Esophagus muscularis mucosa (tissue), 4 donors: Measurements from ENCODE around the gene UCHL3. TPM values are rescaled to one million over a fixed set of nuclear protein-coding genes. Genes with fewer than 3 reads are reported as not detected.
A peak's percentile ranks its signal among the peaks of the same experiment; 100 is the strongest.
"Not testable (repeated sequence)": the region's sequence is repeated elsewhere in the genome, so short reads cannot be mapped to it uniquely, and the experiment has no call there.

ENCODE experiments used
- DNase-seq: peaks from one replicate; pipeline ENCODE4 v3.0.0-alpha.2; 2017; ENCODE audit errors: extremely low spot score
- H3K27ac ChIP-seq, 4 donors: fragments of 200-600 bp; sonication (generic); replicated peaks in 1 of 4; 1 replicate in 3 of 4; 2 replicates in 1 of 4; pipeline ENCODE4 v1.5.1; 2016 to 2019; ENCODE audit warnings: mild to moderate bottlenecking in 1 of 4
- H3K27me3 ChIP-seq, 4 donors: fragments of 200-600 bp; sonication (generic); one replicate each; pipeline versions ENCODE4 v1.5.1 to v1.6.0; 2016 to 2019
- H3K36me3 ChIP-seq, 4 donors: fragments of 200-600 bp; sonication (generic); one replicate each; pipeline ENCODE4 v1.5.1; 2016 to 2019
- H3K4me1 ChIP-seq, 4 donors: fragments of 200-600 bp; sonication (generic); one replicate each; pipeline ENCODE4 v1.5.1; 2016 to 2019
- H3K4me3 ChIP-seq, 4 donors: fragments of 200-600 bp; sonication (generic); 1 replicate in 2 of 4; 2 replicates in 2 of 4; pipeline ENCODE4 v1.5.1; 2016 to 2019; ENCODE audit warnings: mild to moderate bottlenecking in 4 of 4, moderate library complexity in 1 of 4
- H3K9me3 ChIP-seq, 4 donors: fragments of 200-600 bp; sonication (generic); 1 replicate in 3 of 4; 2 replicates in 1 of 4; pipeline ENCODE4 v1.5.1; 2016 to 2019
- EP300 ChIP-seq: sonication (generic); formaldehyde crosslinking; IDR thresholded peaks from one replicate; pipeline ENCODE4 v1.6.1; 2017; ENCODE audit warnings: antibody characterized with exemption
- POLR2A ChIP-seq: fragments of 450-650 bp; IDR thresholded peaks from one replicate; pipeline ENCODE4 v1.6.1; 2017; ENCODE audit warnings: antibody characterized with exemption, moderate library complexity, mild to moderate bottlenecking, low read depth
- POLR2AphosphoS5 ChIP-seq, 2 donors: sonication (generic); formaldehyde crosslinking; IDR thresholded peaks; one replicate each; pipeline ENCODE4 v1.6.1; 2017; ENCODE audit warnings: antibody characterized with exemption in 2 of 2
- WGBS: methylation state at CpG from one replicate; pipeline ENCODE4 v1.1.5; 2018; 5-methylcytosine and 5-hydroxymethylcytosine counted together
- intact Hi-C: fragments of 100-400 bp; cut with DNase I; formaldehyde crosslinking; loops from one replicate; pipeline ENCODE4 v1.15.1; 2023
- total RNA-seq, 4 donors: library from RNA; depleted of rRNA; stranded (reverse); fragments of >200 nt; gene quantifications; one replicate each; pipeline versions ENCODE4 v1.1.0 to v1.2.1, GENCODE V29; 2016
- TF ChIP-seq, protein P1 (sequence below), 3 experiments: fragments of 200-600 bp in 2 of 3; fragments of 450-650 bp in 1 of 3; sonication (generic) in 2 of 3; IDR thresholded peaks; one replicate each; pipeline ENCODE4 v1.5.1; 2017 to 2019; ENCODE audit warnings: antibody characterized with exemption in 3 of 3, mild to moderate bottlenecking in 2 of 3, moderate library complexity in 1 of 3

Gene UCHL3
- total RNA-seq, 4 donors from 2014 or later = 11.2 to 32.3 (median 23.5) TPM

DNA sequence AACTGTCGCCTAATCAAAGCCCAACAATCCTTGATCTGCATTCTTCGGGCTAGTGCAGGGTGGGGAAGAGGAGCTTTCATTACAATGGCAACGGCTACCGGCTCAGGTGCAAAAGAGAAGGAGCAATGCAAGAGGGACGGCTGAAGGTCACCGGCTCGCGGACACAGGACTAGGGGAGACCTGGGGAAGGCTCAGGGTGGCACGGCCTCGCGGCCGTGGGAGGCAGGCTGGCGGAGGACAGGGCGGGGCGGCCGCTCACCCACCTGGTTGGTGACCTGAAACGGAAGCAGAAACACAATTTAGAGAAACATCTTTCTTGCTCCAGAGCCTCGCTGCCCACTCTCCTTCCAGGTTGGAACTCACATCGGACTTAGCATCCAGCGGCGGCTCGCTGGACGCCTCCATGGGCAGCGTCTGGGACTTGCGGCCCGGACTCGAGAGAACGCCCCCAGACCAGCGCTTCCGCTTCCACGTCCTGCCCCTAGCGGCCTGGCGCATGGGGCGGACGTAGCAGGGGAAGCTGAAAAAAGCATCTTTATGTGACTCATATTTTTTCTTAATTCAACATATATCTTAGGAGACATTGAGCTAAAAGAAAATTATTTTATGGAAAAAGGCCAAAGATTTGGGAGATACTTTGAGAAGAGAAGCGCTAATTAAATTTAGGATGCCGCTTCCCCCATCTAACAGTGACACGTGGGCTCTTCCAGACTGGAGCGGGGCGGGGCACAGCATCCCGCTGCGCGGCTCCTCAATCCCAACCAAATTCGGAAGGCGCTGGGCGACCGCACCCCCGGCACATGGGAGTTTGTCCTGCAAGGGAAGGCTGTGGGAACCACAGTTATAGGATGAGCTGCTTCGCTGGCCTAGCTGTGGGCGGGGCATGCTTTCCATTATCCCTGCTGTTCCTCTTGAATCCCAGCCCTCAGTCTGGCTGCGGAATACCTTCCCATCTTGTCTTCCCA, 11.9 kb upstream of the UCHL3 start, which contains the start of gene COMMD6:
COMMD6 (minus strand) TSS at position 441 of the 965 bp plus-strand sequence; CDS start at position 405, 36 bp downstream.
- H3K4me1 ChIP-seq = peaks cover 9 to 39% (median 25%) of the 10 kb centered on the region in 4 donors
- peak within 1 kb of the TSS; percentile 74 to 90 (median 84) for H3K4me3 ChIP-seq
- WGBS = under 1% methylated on average over 51 of the region's 51 CpGs
- intact Hi-C loops = loop anchor here (5.0 kb wide), 1 partner anchor 55 kb away; the partner anchor contains the start of gene TBC1D4
- peak within 1 kb of the TSS; percentile 76 to 87 (median 80) for H3K27ac ChIP-seq
- no peaks in the 10 kb centered on the region for H3K9me3 ChIP-seq
- peak; percentile 93 for DNase-seq
- TF ChIP-seq POLR2AphosphoS5 (IDR thresholded peaks at IDR 0.05) = peak; percentile 73 to 89
- TF ChIP-seq, protein P1, sequence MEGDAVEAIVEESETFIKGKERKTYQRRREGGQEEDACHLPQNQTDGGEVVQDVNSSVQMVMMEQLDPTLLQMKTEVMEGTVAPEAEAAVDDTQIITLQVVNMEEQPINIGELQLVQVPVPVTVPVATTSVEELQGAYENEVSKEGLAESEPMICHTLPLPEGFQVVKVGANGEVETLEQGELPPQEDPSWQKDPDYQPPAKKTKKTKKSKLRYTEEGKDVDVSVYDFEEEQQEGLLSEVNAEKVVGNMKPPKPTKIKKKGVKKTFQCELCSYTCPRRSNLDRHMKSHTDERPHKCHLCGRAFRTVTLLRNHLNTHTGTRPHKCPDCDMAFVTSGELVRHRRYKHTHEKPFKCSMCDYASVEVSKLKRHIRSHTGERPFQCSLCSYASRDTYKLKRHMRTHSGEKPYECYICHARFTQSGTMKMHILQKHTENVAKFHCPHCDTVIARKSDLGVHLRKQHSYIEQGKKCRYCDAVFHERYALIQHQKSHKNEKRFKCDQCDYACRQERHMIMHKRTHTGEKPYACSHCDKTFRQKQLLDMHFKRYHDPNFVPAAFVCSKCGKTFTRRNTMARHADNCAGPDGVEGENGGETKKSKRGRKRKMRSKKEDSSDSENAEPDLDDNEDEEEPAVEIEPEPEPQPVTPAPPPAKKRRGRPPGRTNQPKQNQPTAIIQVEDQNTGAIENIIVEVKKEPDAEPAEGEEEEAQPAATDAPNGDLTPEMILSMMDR (IDR thresholded peaks at IDR 0.05) = peak; percentile 37 to 87 (median 38)
- TF ChIP-seq POLR2A = no peak
- no peak for TF ChIP-seq EP300
- no peaks in the 10 kb centered on the region for H3K27me3 ChIP-seq
- H3K36me3 ChIP-seq = peaks cover 0 to 18% (median 9%) of the 10 kb centered on the region in 4 donors

DNA sequence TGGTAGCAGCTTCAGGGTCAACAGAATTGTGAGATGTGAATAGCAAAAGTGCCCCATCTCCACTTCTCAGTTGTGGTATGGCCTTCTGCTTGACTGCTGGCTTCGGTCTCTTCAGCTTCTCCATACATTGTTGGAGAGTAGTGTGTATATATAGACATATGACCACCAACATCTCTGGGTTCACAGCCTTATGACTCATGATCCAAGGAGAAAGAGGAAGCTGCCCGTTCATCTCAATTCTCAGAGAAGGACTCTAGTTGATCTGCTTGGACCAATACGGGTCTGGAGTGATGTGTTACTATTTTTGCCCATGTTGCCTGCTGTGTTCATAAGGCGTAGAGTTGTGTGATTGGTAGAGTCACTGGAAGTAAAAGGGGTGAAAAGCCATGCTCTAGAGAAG, 8.3 kb upstream of the UCHL3 start:
- 82% methylated on average over 4 of the region's 4 CpGs for WGBS
- DNase-seq = no peak
- TF ChIP-seq POLR2A = no peak
- TF ChIP-seq POLR2AphosphoS5 (IDR thresholded peaks at IDR 0.05) = no peak
- no peak for TF ChIP-seq EP300
- TF ChIP-seq, protein P1 (IDR thresholded peaks at IDR 0.05) = no peak
- Histone ChIP-seq H3K36me3 (no peaks in the 10 kb centered on the region), H3K27me3 (no peaks in the 10 kb centered on the region), H3K27ac (no peak overlapping the region), H3K4me1 (peaks cover 9 to 15% (median 11%) of the 10 kb centered on the region in 4 donors), H3K4me3 (no peak overlapping the region), H3K9me3 (no peaks in the 10 kb centered on the region)
- intact Hi-C loops = no loop called here

DNA sequence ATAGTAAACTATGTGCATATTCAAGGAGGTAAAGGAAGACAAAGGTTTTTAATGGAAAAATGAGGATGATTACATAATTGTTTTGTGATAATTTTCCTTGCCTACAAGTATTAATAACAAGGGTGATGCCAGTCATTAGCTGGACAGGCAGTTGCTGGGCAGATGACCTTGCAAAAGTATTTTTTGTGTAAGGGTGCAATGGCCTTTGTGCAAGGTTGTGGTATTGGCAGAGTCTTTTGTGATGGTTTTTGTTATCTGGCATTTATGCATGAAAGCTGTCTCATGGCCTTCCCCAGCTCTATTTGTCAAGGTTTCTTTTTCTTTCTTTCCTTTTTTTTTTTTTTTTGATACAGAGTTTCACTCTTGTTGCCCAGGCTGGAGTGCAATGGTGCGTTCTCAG, 7.6 kb upstream of the UCHL3 start:
- intact Hi-C loops = no loop called here
- no peak for DNase-seq

DNA sequence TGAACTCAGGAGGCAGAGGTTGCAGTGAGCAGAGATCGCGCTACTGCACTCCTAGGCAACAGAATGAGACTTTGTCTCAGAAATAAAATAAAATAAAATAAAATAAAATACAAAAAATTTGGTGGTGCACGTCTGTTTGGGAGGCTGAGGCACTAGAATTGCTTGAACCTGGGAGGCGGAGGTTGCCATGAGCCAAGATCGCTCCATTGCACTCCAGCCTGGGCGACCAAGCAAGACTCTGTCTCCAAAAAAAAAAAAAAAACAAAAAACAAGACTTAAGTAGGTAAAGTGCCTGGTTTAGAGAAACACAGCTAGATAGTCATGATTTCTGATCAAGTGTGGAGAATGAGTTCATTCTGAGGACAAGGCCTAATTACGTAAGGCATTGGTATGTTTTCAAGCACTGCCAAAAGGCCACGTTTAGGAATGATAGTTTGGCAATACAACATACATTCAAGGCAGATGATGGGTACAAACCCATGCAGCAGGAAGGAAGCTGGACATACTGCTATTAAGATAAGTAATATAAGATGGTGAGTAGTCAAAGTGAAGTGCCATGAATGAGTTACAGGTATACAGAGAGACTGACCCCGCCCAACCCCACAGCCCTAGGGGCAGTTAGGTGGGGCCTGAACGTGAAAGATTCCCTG, 4.8 kb upstream of the UCHL3 start:
- intact Hi-C loops = no loop called here
- TF ChIP-seq, protein P1 (IDR thresholded peaks at IDR 0.05) = no peak
- TF ChIP-seq POLR2AphosphoS5 (IDR thresholded peaks at IDR 0.05) = peak in 1 of 2 donors; percentile 37
- Histone ChIP-seq H3K4me1 (peaks cover 0 to 6% (median 4%) of the 10 kb centered on the region in 4 donors), H3K4me3 (no peak overlapping the region), H3K9me3 (no peaks in the 10 kb centered on the region), H3K27ac (no peak overlapping the region), H3K27me3 (no peaks in the 10 kb centered on the region), H3K36me3 (no peaks in the 10 kb centered on the region)
- no peak for DNase-seq
- WGBS = 89% methylated on average over 10 of the region's 10 CpGs

More for the DNA sequence above, 7.6 kb upstream of the UCHL3 start:
- Histone ChIP-seq H3K4me3 (no peak overlapping the region), H3K36me3 (no peaks in the 10 kb centered on the region), H3K9me3 (no peaks in the 10 kb centered on the region), H3K4me1 (peaks cover 2 to 8% (median 4%) of the 10 kb centered on the region in 4 donors), H3K27me3 (no peaks in the 10 kb centered on the region), H3K27ac (no peak overlapping the region)
- WGBS = 94% methylated on average over 1 of the region's 1 CpG
- TF ChIP-seq EP300 (no peak), POLR2AphosphoS5 (IDR thresholded peaks at IDR 0.05) (no peak), POLR2A (no peak)
- TF ChIP-seq, protein P1 (IDR thresholded peaks at IDR 0.05) = no peak

DNA sequence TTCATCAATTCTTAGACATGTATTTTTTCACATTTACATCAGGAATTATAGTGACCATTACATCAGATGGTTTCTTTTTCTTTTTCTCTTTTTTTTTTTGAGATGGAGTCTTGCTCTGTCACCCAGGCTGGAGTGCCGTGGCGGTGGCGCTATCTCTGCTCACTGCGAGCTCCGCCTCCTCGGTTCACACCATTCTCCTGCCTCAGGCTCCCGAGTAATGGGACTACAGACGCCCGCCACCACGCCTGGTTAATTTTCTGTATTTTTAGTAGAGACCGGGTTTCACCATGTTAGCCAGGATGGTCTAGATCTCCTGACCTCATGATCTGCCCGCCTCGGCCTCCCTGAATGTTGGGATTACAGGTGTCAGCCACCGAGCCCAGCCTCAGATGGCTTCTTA, 4.2 kb upstream of the UCHL3 start:
- 91% methylated on average over 14 of the region's 14 CpGs for WGBS
- intact Hi-C loops = not testable (repeated sequence)

More for the DNA sequence above, 4.2 kb upstream of the UCHL3 start:
- H3K4me1 ChIP-seq = peaks cover 2 to 10% (median 8%) of the 10 kb centered on the region in 4 donors
- not testable (repeated sequence) for H3K27me3 ChIP-seq, H3K9me3 ChIP-seq, H3K27ac ChIP-seq, H3K36me3 ChIP-seq, H3K4me3 ChIP-seq, DNase-seq
